GM12892 (cell line): ENCODE results near the gene MVB12B.

Experiments
- POLR2A ChIP-seq: IDR thresholded peaks from 2 replicates; pipeline ENCODE4 v1.6.1; 2011; ENCODE audit warnings: low read depth, low read length, control low read depth
- POLR2AphosphoS5 ChIP-seq: IDR thresholded peaks from 2 replicates; pipeline ENCODE4 v1.6.1; 2011; ENCODE audit warnings: low read depth, low read length, control low read depth
- TAF1 ChIP-seq: IDR thresholded peaks from 2 replicates; pipeline ENCODE4 v1.6.1; 2011; ENCODE audit warnings: low read depth, mild to moderate bottlenecking, control low read depth, low read length, borderline replicate concordance

DNA sequence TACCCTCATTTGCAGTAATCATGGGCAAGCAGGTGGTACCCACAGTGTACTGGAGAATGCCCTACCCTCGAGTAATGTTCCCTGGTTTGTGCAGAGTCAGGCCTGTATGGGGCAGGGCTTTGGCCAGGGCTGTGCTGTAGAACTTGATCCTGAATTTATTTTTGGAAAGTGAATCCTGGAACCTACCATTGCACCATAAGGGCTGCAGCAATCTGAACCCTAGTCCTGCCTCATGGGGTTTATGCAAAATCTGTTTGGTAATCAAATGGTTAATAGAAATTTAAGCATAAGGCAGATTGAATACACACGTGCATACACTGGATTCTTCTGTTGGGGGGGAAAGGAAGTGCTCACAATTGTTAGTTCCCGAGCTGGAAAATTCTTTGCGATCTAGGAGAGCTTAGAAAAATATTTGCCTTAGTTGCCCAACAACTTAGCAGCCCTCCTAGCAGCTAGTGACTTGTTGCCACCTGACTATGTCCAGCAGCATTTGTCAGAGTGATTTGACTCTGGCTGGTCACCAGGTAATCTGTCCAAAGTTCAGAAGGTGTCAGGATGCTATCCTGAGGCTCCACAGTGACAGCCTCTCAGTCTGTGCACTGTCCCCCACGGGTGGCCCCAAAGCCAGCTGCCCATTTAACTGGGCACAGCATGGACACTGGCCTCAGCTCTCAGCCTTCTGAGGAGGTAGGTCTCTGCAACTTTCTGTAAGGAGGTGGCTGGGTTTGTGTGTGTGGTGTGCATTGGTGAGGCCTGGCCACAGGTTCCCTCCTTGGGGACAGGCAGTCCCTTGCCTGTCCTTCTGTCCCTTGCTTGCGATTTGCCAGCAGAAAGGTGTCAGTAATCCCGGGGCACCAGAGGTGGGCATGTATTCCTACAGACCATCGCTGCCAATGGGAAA, 8.3 kb downstream of the MVB12B start:
- TF ChIP-seq POLR2A = no peak
- TF ChIP-seq POLR2AphosphoS5 = no peak
- no peak for TF ChIP-seq TAF1
